Measurements from ENCODE around the gene OR8J1. TPM values are rescaled to one million over a fixed set of nuclear protein-coding genes. Genes with fewer than 3 reads are reported as not detected.
"Not testable (repeated sequence)": the region's sequence is repeated elsewhere in the genome, so short reads cannot be mapped to it uniquely, and the experiment has no call there.

The OR8J1 gene
- polyA plus RNA-seq, 1 donor from 2014 or later = not detected

DNA sequence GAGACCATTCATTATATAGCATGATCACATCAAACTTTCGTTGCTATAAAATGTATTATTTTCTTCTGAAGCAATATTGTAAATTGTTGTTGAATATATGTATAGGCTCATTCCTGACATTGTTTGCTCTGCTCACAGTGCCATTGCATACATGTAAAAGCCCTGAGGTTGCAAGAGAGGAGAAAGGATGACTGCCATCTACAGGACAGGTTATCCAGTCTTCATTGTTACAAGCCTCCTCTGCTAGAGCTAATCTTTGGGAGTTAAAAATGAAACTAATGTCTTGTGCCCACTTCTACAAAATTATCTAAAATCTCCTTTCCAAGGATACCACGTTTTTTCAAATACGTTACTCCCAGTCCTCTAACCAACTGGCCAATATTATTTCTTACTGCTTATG is 42.0 kb downstream of the OR8J1 start:
- no peaks in the 10 kb centered on the region for H3K9me3 ChIP-seq (ENCODE audit: low read length)
- no peaks in the 10 kb centered on the region for H3F3A ChIP-seq (ENCODE audit: insufficient read depth, low read length, poor library complexity, severe bottlenecking)
- no peaks in the 10 kb centered on the region for H3K27me3 ChIP-seq (ENCODE audit: insufficient read depth, low read depth, low read length)
- no peak overlapping the region for H2AFZ ChIP-seq (ENCODE audit: low read depth, low read length)
- H3K36me3 ChIP-seq (ENCODE audit: insufficient read depth, low read length) = no peaks in the 10 kb centered on the region
- H3K9ac ChIP-seq (ENCODE audit: low read length) = no peak overlapping the region
- H3K79me2 ChIP-seq (replicated peaks; ENCODE audit: insufficient read depth, low read length) = no peaks in the 10 kb centered on the region
- TF ChIP-seq RAD21 (conservative IDR thresholded peaks at IDR 0.05) (no peak), TAF1 (IDR thresholded peaks at IDR 0.05; ENCODE audit: low read depth) (no peak), SMC3 (conservative IDR thresholded peaks at IDR 0.05; ENCODE audit: poor library complexity) (no peak), EZH2 (IDR thresholded peaks at IDR 0.05; ENCODE audit: borderline replicate concordance, insufficient read depth, low read length, poor library complexity, severe bottlenecking) (no peak), EP300 (conservative IDR thresholded peaks at IDR 0.05; ENCODE audit: poor library complexity, severe bottlenecking) (no peak), CTCF (IDR thresholded peaks at IDR 0.05; ENCODE audit: poor library complexity, severe bottlenecking) (no peak), POLR2AphosphoS5 (IDR thresholded peaks at IDR 0.05) (no peak), MXI1 (conservative IDR thresholded peaks at IDR 0.05; ENCODE audit: poor library complexity, severe bottlenecking) (no peak)
- TF ChIP-seq, protein P1, sequence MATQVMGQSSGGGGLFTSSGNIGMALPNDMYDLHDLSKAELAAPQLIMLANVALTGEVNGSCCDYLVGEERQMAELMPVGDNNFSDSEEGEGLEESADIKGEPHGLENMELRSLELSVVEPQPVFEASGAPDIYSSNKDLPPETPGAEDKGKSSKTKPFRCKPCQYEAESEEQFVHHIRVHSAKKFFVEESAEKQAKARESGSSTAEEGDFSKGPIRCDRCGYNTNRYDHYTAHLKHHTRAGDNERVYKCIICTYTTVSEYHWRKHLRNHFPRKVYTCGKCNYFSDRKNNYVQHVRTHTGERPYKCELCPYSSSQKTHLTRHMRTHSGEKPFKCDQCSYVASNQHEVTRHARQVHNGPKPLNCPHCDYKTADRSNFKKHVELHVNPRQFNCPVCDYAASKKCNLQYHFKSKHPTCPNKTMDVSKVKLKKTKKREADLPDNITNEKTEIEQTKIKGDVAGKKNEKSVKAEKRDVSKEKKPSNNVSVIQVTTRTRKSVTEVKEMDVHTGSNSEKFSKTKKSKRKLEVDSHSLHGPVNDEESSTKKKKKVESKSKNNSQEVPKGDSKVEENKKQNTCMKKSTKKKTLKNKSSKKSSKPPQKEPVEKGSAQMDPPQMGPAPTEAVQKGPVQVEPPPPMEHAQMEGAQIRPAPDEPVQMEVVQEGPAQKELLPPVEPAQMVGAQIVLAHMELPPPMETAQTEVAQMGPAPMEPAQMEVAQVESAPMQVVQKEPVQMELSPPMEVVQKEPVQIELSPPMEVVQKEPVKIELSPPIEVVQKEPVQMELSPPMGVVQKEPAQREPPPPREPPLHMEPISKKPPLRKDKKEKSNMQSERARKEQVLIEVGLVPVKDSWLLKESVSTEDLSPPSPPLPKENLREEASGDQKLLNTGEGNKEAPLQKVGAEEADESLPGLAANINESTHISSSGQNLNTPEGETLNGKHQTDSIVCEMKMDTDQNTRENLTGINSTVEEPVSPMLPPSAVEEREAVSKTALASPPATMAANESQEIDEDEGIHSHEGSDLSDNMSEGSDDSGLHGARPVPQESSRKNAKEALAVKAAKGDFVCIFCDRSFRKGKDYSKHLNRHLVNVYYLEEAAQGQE (IDR thresholded peaks at IDR 0.05; ENCODE audit: borderline replicate concordance) = no peak
- no peak overlapping the region for H3K27ac ChIP-seq (ENCODE audit: low read length)
- no peaks in the 10 kb centered on the region for H4K20me1 ChIP-seq (ENCODE audit: insufficient read depth)
- H3K4me3 ChIP-seq (ENCODE audit: low read length) = no peak overlapping the region
- H3K4me2 ChIP-seq (ENCODE audit: low read length) = no peak overlapping the region
- no peaks in the 10 kb centered on the region for H3K9me2 ChIP-seq (ENCODE audit: insufficient read depth, low read length)

DNA sequence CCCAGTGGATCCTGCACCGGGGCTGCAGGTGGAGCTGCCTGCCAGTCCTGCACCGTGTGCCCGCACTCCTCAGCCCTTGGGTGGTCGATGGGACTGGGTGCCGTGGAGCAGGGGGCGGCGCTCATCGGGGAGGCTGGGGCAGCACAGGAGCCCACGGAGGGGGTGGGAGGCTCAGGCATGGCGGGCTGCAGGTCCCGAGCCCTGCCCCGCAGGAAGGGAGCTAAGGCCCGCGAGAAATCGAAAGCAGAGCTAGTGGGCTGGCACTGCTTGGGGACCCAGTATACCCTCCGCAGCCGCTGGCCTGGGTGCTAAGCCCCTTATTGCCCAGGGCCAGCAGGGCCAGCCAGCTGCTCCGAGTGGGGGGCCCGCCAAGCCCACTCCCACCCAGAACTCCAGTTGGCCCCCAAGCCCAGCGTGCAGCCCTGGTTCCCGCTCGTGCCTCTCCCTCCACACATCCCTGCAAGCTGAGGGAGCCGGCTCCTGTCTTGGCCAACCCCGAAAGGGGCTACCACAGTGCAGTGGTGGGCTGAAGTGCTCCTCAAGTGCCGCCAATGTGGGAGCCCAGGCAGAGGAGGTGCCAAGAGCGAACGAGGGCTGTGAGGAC is 47.9 kb downstream of the OR8J1 start:
- H3K4me3 ChIP-seq (ENCODE audit: low read length); H3K9ac ChIP-seq (ENCODE audit: low read length); H3K27me3 ChIP-seq (ENCODE audit: insufficient read depth, low read depth, low read length); H3K79me2 ChIP-seq (replicated peaks; ENCODE audit: insufficient read depth, low read length); H4K20me1 ChIP-seq (ENCODE audit: insufficient read depth); H3K27ac ChIP-seq (ENCODE audit: low read length); H3K4me2 ChIP-seq (ENCODE audit: low read length); H3K9me2 ChIP-seq (ENCODE audit: insufficient read depth, low read length); H3F3A ChIP-seq (ENCODE audit: insufficient read depth, low read length, poor library complexity, severe bottlenecking); H3K9me3 ChIP-seq (ENCODE audit: low read length); H2AFZ ChIP-seq (ENCODE audit: low read depth, low read length); H3K36me3 ChIP-seq (ENCODE audit: insufficient read depth, low read length): not testable (repeated sequence)

GRCh38 chr11:56404393-56404792 is 50.3 kb downstream of the OR8J1 start:
- Histone ChIP-seq H3F3A (ENCODE audit: insufficient read depth, low read length, poor library complexity, severe bottlenecking) (no peaks in the 10 kb centered on the region), H3K9ac (ENCODE audit: low read length) (no peak overlapping the region), H4K20me1 (ENCODE audit: insufficient read depth) (no peaks in the 10 kb centered on the region), H3K4me3 (ENCODE audit: low read length) (no peak overlapping the region), H3K9me2 (ENCODE audit: insufficient read depth, low read length) (no peaks in the 10 kb centered on the region), H3K27me3 (ENCODE audit: insufficient read depth, low read depth, low read length) (no peaks in the 10 kb centered on the region), H3K9me3 (ENCODE audit: low read length) (no peaks in the 10 kb centered on the region), H2AFZ (ENCODE audit: low read depth, low read length) (no peak overlapping the region), H3K4me2 (ENCODE audit: low read length) (no peak overlapping the region), H3K27ac (ENCODE audit: low read length) (no peak overlapping the region), H3K79me2 (replicated peaks; ENCODE audit: insufficient read depth, low read length) (no peaks in the 10 kb centered on the region), H3K36me3 (ENCODE audit: insufficient read depth, low read length) (no peaks in the 10 kb centered on the region)
- TF ChIP-seq POLR2AphosphoS5 (IDR thresholded peaks at IDR 0.05) (no peak), CTCF (IDR thresholded peaks at IDR 0.05; ENCODE audit: poor library complexity, severe bottlenecking) (no peak), MXI1 (conservative IDR thresholded peaks at IDR 0.05; ENCODE audit: poor library complexity, severe bottlenecking) (no peak), TAF1 (IDR thresholded peaks at IDR 0.05; ENCODE audit: low read depth) (no peak), EP300 (conservative IDR thresholded peaks at IDR 0.05; ENCODE audit: poor library complexity, severe bottlenecking) (no peak), RAD21 (conservative IDR thresholded peaks at IDR 0.05) (no peak)
- TF ChIP-seq, protein P1 (IDR thresholded peaks at IDR 0.05; ENCODE audit: borderline replicate concordance) = no peak
